ENCODE data around the gene TMC1.

The TMC1 gene

DNA sequence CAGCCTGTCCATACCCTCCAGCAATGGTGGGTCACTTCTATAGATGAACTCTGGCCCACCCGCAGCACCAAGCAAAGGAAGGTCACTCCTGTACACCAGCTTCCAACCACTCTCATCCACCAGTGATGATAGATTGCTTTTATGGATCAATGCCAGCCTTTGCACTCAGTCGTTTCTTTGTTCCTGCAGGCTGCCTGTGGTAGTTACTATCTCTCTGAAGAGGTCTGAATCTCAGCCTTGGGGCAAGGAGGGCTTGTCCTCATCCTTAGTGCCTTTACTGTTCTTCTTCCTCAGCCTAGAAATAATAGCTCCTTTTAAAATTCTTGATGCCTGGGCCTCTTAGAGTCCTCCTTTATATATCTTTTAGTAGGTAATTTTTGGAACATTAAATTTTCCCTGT, 100.8 kb downstream of the TMC1 start:
- FAIRE-seq, result no peak

DNA sequence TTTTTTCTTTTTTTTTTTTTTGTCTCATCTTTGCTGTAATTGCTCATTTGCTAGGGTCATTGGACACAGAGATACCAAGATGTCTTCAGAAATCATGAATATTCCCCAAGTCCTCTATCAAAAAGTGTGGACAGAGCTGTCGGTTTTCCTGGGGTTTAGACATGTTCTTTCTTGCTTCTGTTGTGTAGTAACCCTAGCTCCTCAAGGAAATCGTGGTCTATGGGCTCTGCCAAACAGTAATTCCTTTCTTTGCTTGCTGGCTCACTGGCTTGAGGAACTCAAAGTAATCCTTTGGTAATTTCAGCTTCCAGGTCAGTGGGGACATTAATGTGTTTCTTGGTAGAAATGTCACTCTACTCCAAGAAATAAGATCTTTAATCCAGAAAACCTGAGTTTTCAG, 101.7 kb downstream of the TMC1 start:
- FAIRE-seq, result no peak

DNA sequence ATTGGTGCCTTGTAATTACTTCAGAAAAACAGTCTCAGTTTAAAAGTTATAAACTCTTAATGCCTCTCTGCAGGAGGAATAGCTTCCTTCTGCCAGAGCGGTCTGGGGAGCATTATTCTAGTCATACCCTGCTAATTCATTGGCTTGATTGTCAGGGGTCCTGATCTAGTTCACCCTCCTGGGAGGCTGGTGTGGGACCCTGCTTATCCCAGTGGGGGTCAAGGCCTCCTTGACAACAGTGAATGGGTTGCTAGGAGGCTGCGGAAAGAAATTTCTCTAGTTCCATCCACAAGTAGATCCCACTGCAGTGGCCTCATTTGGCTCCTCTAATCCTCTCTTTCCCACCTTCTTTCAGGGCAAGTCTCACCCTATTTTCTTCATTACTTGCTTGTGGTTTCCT, 105.7 kb downstream of the TMC1 start:
- no peak for FAIRE-seq

DNA sequence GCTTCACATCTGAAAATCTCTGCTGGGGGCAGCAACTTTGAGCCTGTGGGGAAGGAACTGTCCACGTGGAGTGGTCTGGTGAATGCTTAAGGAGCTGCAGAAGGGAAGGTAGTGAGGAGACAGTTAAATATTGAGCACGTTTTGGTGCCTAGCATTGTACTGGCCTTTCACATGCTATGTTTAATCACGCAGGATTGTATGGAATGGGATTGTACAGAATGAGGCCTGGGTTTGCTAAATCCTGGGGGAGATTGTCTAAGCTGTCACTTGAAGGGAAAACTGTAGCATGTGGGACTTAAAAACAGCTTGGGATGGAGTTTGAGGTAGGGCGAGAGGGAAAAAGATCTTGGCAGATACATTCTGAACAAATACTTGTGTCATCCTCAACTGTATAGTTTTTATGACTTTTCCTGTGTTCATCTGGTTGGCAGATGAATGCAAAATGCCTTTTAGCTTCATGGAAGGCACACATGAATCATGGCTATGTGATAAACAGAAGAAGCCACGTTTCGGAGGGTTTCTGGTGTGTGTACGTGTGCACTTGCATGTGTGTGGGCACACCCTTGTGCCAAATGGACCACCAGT, 106.6 kb downstream of the TMC1 start:
- no peak for FAIRE-seq

DNA sequence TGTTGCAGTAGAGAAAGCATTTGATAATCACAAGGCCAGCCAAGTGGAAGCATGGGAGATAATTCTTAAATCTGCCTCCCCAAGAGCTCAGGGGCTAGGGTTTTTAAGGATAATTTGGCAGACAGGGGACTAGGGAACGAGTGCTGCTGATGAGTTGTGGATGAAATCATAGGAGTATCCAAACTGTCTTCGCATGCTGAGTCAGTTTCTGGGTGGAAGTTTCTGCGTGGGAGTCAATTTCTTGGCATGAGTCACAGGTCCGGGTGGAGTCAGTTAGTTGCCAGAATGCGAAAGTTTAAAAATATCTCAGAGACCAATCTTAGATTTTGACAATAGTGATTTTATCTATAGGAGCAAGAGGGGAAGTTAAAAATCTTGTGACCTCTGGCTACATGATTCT, 112.6 kb downstream of the TMC1 start:
- no peak for FAIRE-seq

DNA sequence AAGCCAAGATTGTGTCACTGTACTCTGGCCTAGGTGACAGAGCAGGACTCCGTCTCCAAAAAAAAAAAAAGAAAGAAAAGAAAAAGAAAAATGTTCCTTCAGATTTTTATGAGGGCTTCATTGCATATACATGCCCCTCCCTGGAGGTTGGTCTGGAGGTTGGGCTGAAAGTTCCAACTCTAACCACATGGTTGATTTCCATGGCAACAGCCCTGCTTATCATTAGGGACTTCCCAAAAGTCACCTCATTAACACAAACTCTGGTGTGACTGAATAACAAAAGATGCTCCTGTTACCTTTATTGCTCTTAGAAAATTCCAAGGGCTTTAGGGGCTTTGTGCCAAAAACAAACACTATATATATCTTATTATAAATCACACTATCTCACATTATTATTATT, 113.8 kb downstream of the TMC1 start:
- FAIRE-seq, result no peak

DNA sequence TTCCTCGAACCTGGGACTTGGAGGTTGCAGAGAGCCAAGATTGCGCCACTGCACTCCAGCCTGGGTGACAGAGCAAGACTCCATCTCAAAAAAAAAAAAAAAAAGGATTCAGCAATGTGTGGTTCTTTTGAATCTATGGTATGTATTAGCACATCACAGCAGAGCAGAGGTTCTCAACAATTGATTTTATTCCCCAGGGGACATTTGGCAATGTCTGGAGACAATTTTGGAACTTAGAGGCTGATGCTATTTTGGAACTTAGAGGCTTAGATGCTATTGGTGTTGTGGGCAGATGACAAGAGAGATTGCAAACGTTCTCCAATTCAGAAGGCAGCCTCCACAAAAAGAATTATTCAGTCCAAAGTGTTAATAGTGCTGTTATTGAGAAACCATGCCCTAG, 115.2 kb downstream of the TMC1 start:
- no peak for FAIRE-seq

DNA sequence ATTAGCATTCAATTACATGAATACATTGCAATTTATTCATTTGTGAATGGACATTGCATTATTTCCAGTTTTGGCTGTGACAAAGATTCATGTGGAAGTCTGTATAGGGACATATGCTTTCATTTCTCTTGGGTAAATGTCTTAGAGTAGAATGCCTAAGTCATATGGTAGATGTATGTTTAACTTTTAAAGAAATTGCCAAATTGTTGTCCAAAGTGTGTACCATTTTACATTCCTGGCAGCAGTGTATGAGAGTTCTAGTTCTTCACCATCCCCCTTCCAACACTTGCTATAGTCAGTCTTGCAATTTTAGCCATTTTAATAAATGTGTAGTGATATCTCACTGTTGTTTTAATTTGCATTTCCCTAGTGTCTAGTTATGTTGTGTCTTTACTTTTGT, 122.2 kb downstream of the TMC1 start:
- no peak for FAIRE-seq

DNA sequence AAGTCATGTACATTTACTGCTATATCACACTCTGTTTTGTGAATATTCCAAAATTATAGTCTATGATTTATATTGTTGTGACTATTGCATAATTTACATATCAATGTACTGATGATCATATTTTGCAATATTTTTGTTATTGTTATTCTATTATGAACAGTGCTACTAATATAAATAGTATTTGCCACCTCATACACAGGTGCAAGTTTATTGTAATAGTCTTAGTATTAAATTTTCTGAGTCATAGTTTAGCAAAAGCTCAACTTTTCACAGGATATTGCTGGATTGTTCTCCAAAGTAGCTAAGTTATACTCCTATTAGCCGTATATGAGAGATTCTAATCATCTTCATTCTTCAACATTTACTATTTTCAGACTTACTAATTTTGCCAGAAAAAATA, 124.7 kb downstream of the TMC1 start:
- FAIRE-seq, result no peak

DNA sequence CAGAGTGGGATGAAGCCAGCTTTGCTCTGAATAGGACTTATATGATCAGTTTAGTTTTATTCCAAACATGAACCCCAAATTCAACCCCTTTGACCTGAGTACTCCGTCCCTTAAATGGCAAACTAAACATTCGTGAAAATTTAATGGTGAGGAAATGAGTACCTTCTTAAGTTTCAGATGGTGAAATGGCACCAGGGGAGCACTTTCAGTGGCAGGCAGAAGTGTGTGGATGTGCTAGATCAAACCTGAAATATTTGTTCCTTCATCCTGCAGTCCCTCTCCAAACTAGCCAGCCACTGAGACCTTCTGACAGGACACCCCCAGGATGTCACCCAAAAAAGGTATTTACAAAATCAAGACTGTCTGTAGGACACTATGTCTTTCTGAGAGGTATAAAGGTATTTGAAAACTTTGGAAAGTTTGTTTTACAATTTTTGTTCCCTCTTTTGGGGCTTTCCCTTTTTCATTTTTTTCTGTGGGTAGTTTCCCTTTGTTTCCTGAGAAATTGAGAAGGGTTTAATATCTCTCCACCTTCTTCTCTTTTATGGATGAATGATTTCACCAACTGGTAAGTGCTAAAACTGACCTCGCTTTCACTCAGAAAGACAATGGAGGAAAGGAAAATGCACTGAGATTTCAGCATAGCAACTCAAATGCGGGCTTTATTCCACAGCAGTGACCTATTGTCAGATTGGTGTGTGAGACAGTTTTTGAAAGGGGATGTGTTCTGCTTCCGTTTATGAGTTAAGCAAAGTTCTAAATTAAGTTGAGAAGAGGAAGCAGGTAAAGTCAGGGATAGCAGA, 127.1 kb downstream of the TMC1 start:
- no peak for FAIRE-seq

DNA sequence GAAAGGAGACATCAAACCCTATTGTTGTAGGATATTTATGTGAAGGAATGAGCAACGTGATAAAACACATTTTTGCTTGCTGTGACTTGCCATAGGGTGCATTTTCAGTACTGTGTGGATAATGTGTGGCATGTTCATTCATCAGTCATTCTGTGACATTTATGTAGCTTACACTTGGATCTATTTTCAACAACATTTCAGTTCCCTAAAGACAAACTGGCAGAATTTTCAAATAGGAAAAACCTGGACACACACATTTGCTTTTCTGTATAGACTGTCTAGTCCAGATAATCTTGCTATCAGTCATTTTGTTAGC, 127.7 kb downstream of the TMC1 start:
- FAIRE-seq, result no peak

DNA sequence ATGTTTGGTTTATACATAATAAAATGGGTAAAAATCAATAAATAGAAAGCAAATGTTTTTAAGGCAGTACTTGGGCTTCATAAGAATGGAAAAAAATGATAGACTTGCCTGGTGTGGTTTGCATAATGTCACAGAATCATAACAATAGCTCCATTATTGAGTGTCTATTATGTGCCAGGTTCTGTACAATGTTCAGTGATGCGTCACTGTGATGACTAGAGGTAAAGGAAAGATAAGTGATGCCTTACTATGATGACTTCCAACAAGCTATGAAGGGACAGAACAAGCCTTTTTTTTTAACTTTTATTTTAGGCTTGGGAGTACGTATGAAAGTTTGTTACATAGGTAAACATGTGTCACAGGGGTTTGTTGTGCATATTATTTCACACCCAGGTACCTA, 128.8 kb downstream of the TMC1 start:
- no peak for FAIRE-seq

DNA sequence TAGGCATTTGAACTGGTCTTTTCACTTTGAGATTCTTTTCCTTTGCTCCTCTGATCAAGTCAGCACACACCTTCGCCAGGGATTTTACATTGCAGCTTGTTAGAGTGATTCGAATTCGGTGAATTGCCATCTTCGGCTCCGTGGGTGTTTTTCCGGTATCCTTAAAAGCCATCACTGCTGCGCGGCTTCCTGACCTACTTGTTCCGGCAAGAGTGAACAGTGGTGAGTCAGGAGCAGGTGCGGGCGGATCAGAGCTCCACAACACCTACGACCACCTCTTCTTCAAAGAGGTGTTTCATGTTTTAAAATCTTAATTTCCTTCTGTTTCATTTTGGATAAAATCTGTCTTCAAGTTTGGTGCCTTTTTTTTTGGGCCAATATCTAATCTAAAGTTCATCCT, 134.6 kb downstream of the TMC1 start:
- FAIRE-seq, result no peak

DNA sequence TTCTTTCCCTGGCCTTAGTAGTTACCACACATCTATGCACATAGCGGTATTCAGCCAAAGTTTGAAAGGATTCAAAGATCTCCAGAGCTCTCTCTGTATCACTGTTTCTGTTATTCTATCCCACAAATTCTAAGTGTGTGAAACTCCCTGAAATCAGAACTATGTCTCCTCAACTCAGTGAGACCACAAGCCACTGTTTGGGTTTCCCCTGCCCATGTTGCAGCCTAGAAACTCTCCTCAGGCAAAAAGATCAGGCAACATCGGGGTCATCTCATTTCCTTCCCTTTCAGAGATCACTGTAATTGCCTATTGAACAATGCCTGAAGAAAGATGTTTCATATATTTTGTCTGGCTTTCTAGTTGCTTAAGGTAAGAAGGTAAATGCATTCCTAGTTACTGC, 135.6 kb downstream of the TMC1 start:
- no peak for FAIRE-seq

DNA sequence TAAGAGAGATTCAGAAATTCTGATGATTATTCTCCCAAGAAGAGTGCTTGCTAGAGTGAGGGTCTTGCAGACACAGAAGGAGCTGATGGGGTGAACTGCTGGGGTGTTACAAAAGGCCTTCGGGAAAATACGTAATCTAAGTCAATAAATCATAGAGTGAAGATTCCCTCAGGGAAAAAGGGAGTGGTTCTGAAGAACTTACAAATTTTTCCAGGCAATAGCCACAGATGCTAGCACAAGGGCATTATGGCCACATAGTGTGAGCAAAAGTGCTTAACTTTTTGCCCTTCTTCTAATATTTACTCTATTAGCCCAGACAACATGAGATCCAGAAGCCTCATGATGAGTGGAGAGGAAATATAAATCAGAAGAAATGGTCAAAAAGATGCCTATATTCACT, 137.3 kb downstream of the TMC1 start:
- no peak for FAIRE-seq

DNA sequence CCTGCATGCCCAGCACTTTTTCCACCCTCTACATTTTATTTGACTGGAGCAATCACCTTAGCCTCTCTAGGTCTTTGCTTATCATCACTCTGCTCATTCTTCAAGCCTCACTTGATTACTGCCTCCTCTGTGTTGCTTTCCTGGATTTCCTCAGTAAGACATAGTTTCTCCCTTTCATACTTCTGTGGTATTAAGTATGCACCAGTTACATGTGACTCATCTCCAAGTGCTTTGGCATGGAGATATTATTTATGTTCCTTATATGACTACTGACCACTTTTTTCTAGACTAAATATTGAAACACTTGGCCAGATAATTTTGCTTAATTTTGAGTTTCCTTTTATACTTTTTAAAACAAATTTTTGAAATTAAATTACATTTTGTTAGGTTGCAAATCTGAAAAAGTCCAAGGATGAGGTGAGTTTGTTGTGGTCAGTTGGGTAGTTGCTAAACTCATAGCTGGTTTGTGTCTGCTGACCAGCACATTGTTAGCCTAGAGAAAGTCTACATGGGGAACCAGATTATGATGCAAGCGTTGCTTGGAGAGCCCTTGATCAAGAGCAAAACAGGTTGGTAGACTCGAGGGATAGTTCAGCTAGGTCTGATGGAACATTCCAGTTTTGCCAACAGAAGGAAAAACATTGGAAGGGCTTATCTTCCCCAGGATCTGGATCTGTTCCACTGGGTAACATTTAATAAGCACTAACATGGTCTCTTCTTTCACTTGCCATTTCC, 140.2 kb downstream of the TMC1 start:
- no peak for FAIRE-seq

DNA sequence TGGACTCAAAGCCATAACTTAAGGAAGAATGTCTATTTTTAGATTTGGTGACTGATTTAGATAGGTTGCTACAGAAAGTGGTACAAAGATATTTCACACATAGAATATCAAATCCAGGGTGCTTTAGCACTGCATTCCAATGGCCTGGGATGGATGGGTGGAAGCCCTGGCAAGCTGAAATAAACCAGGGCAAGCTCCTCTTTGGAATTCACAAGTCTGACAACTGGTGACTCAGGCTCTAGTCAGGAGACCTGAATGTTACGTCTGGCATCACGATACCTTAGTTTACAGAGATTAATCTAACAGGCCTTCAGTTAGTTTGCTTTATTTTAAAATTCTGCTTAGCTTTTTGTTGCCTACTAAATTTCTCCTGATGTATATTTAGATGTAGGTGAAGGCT, 144.0 kb downstream of the TMC1 start:
- no peak for FAIRE-seq

DNA sequence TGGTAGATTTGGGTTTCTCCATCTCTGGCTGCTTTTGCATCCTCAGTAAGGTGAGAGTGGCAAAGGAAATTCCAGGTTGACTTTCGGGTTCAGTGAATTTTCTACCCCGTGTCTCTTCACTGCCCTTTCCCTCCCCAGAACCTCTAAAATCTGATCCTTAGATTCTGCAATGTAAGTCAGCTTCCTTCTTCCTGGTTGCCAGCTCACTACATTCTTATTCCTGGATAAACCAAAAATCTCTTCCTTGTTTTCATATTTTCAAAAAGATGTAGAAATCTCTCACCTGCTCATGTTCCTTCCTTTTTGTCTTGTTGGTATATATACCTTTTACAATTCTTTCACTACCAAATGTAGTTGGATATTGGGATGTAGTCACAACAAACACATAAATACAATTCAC, 145.8 kb downstream of the TMC1 start:
- no peak for FAIRE-seq

DNA sequence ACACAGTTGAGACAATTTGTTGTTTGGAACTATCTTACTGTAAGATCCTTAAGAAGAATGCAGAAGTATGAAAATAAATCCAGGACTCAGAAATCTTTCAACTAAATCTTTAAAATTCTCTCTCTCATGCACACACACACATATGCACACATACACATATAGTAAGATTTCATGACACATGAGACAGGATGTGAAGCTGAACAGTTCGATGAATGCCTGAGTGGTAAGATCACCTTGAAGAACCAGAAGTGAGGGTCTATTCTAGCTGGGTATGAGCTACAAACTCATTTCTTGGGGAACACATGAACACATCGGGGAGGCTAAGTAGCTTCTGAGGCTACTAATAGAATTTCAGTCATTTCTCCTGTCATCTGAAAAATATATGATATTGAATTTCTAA, 153.6 kb downstream of the TMC1 start:
- FAIRE-seq, result no peak

DNA sequence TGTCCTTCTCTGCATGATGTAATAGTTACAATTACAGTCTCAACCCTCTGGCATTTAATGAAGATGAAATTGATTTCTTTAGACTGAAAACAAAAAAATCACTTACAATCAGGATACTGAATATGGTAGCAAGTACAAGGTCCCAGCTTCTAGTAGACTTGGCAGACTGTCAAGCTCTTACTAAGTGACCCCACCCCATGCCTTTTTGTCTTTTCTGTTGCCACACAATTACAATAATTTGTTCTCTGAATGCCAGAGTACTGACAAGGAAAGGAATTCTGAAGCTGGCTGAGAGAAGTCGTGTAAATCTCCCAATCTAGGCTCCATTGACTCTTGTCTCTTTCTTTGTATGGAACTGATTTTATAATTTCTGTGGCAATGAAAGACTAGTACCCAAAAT, 154.2 kb downstream of the TMC1 start:
- FAIRE-seq, result no peak

DNA sequence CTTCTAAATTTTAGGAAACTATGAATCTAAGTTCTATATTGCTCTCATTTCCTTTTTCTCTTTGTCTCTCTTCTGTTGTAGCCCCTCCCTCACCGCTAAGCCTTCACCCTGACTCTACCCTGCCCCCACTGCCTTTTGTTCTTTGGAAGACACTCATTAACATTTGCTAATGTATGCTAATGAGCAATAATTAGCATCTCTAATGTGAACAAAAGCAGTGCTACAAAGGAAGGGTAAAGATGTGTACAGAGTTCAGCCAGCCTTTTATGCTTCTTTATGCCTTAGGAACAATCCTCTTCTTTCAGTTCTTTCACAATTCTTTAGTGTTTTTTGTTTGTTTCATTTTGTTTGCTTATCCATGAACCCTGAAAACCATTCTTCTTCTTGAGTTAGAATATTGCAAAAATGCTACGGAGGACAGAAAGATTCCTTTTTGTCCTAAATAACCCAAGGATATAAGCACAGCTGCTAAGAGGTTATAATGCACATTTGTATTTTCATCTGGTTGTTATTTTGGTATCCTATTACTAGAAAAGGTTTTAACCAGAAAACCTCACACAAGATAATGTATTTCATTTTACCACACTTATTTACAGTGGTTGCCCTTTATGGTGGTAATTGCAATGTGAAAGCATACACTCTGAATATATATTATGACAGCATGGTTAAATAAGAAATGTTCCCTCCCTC, 159.3 kb downstream of the TMC1 start:
- FAIRE-seq, result no peak

DNA sequence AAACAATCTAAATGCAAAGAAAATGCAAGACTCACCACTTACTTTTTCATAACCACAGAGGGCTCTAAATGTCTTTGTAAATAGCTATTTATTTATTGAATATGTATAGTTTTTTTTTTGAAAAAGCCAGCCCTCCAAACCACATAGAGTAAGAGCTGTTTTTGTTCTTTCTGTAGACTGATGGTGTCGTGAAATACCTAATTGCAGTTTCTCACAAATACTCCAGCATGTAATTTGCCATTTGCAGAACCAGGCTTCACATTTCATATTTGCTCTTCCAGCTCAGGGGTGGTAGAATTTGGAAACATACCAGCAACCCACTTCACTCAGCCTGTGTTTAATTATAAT, 159.8 kb downstream of the TMC1 start:
- FAIRE-seq, result no peak

DNA sequence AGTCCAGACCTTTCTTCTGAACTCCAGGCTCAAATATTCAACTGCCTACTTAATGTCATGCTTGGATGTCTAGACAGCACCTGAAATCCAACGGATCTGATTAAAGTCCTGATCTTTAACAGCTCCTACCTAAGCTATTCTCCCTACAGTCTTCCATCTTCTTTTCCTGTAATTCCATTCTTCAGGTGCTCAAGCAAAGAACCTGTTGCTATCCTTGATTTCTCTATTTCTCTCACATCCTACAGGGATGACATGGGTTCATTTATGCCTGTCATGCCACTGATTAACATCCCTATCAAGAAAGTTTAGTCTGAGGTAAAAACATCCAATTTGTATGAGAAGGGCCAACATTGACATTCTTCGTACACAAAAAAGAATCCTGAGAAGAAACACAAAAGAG, 163.2 kb downstream of the TMC1 start:
- no peak for FAIRE-seq

DNA sequence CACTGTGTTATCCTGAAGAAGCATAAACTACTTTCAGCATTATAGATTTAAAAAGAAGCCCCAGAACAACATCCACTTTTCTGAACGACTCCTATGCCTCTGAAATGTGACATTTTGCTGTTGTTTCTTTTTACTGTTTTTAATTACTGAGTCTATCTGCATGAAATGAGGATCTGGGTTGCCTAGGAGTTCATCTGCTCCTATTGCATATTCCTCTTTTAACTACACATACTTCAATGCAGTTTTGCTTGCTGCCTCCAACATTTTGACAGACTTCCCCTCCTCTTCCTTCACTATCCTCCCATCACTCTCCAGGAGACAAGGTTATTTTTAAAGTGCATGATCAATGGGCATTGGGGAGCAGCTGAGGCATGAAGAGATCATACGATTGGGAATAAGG, 164.5 kb downstream of the TMC1 start:
- no peak for FAIRE-seq

Data from A204.1 (cell line).